M059J (cell line): ENCODE data around the gene ATP4B. TPM values are rescaled to one million over a fixed set of nuclear protein-coding genes. Genes with fewer than 3 reads are reported as not detected.

Experiments
- DNase-seq: peaks from one replicate; pipeline ENCODE4 v3.0.0-alpha.2; 2012; ENCODE audit warnings: low read depth
- total RNA-seq: library from RNA; depleted of rRNA; stranded (reverse); fragments of >200 nt; shearing (Covaris generic); gene quantifications from 2 replicates; pipeline ENCODE4 v1.2.3, GENCODE V29; 2014

ATP4B gene
- total RNA-seq, 1 experiment from 2014 or later: not detected

GRCh38 chr13:113656831-113657671 is 947 bp downstream of the ATP4B start:
- no peak for DNase-seq

- no peak for DNase-seq
These were observed 1.9 kb downstream of the ATP4B start for GRCh38 chr13:113656003-113656588.

- no peak for DNase-seq
These were observed 2.5 kb downstream of the ATP4B start for GRCh38 chr13:113655346-113656002.

- DNase-seq: no peak
These were observed 3.2 kb downstream of the ATP4B start for GRCh38 chr13:113654591-113655345.

GRCh38 chr13:113654175-113654560 is 3.8 kb downstream of the ATP4B start:
- DNase-seq: no peak

GRCh38 chr13:113653264-113654174 is 4.5 kb downstream of the ATP4B start:
- no peak for DNase-seq

GRCh38 chr13:113652404-113653263 is 5.4 kb downstream of the ATP4B start:
- DNase-seq: no peak

GRCh38 chr13:113651511-113652403 is 6.2 kb downstream of the ATP4B start:
- DNase-seq: no peak

- no peak for DNase-seq
These were observed 7.3 kb downstream of the ATP4B start for GRCh38 chr13:113650731-113651148.

GRCh38 chr13:113650275-113650674 is 7.7 kb downstream of the ATP4B start:
- DNase-seq: no peak

- DNase-seq: no peak
These were observed 8.8 kb downstream of the ATP4B start for GRCh38 chr13:113649212-113649611.

GRCh38 chr13:113648216-113648610 is 9.8 kb downstream of the ATP4B start:
- no peak for DNase-seq

GRCh38 chr13:113647351-113648215 is 10.4 kb downstream of the ATP4B start:
- DNase-seq: peak; percentile 78

GRCh38 chr13:113646921-113647340 is 11.1 kb downstream of the ATP4B start:
- no peak for DNase-seq

GRCh38 chr13:113646376-113646775 is 11.6 kb downstream of the ATP4B start:
- DNase-seq: no peak

GRCh38 chr13:113645329-113645728 is 12.7 kb downstream of the ATP4B start:
- DNase-seq: no peak

GRCh38 chr13:113644800-113645199 is 13.2 kb downstream of the ATP4B start:
- DNase-seq: no peak

GRCh38 chr13:113643593-113643992 is 14.4 kb downstream of the ATP4B start:
- DNase-seq: peak; percentile 45
